ENCODE results near the gene TTI1.

The TTI1 gene

DNA sequence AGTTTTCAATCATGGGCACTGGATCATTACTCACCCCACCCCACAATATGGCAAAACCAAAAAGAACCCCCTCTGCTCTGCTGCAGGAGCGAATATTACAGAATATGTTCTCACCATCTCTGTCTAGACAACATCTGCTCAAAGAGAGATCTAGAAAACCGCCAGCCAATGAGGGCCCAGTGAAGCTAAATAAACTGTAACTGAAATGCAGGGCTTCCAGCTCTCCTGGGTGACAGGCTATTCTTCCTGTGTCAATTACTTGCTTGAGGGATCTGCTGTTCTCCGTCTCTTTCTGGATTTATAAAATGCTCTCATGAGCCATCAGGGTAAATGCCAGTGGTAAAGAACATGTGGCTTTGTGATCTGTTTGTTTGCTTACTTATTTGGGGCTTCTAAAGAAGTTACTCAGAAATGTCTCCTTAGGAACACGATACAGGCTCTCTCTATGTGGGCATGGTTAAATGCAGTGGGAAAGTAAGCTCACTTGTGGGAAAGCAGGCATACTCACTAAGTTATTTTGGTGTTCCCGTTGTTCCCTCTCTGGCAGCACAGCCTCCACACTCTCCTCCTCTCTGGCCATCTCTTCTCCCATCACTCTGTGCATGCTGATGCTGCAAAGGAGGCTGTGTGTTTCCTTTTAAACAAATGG, 44.8 kb downstream of the TTI1 start:
- no peak for DNase-seq (ENCODE audit: low read depth)
- H3K4me3 ChIP-seq (ENCODE audit: low read depth, low read length), result no peak overlapping the region
- TF ChIP-seq, protein P1, sequence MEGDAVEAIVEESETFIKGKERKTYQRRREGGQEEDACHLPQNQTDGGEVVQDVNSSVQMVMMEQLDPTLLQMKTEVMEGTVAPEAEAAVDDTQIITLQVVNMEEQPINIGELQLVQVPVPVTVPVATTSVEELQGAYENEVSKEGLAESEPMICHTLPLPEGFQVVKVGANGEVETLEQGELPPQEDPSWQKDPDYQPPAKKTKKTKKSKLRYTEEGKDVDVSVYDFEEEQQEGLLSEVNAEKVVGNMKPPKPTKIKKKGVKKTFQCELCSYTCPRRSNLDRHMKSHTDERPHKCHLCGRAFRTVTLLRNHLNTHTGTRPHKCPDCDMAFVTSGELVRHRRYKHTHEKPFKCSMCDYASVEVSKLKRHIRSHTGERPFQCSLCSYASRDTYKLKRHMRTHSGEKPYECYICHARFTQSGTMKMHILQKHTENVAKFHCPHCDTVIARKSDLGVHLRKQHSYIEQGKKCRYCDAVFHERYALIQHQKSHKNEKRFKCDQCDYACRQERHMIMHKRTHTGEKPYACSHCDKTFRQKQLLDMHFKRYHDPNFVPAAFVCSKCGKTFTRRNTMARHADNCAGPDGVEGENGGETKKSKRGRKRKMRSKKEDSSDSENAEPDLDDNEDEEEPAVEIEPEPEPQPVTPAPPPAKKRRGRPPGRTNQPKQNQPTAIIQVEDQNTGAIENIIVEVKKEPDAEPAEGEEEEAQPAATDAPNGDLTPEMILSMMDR (IDR thresholded peaks at IDR 0.05; ENCODE audit: low read depth, low read length), result no peak
- TF ChIP-seq MYC (IDR thresholded peaks at IDR 0.05; ENCODE audit: low read depth, low read length), result no peak
- TF ChIP-seq POLR2A (IDR thresholded peaks at IDR 0.05; ENCODE audit: extremely low read depth, insufficient read length), result no peak
- no peak for TF ChIP-seq MAX (IDR thresholded peaks at IDR 0.05; ENCODE audit: low read depth, low read length)

DNA sequence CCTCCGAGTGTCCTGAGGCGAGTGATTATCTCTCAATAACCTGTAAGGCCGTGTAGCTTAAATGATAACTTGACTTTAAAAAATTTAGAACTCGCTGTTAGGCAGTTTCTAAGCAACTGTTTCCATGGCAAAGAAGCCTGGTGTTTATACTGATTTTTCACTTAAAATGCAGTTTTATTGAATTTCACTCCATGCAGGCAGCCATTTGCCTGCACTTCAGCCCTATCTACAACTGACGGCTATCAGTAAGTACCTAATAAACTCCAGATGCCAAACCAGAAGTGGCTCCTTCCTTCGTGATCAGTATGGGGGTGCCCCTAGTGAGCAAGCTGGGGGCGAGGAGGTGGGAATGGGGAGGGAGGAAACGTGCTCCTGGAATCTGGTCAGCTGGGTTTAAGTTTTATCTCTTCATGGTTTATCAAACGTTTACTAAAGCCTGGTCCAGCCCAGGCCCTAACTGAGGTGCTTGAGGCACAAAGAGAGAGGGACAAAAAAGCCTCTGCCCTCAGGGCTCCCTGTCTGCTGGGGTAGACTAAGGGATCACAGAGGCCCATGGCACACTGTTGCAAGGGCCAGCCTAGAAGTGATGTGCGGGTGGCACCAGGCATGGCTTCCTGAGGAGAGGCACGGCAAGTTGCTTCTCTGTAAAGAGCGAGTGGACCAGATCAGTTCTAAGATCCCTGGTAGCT, 45.5 kb downstream of the TTI1 start:
- no peak overlapping the region for H3K4me3 ChIP-seq (ENCODE audit: low read depth, low read length)
- no peak for DNase-seq (ENCODE audit: low read depth)
- TF ChIP-seq POLR2A (IDR thresholded peaks at IDR 0.05; ENCODE audit: extremely low read depth, insufficient read length) (no peak), MYC (IDR thresholded peaks at IDR 0.05; ENCODE audit: low read depth, low read length) (no peak), MAX (IDR thresholded peaks at IDR 0.05; ENCODE audit: low read depth, low read length) (no peak)
- TF ChIP-seq, protein P1 (IDR thresholded peaks at IDR 0.05; ENCODE audit: low read depth, low read length), result no peak

- no peak for DNase-seq (ENCODE audit: low read depth)
- no peak overlapping the region for H3K4me3 ChIP-seq (ENCODE audit: low read depth, low read length)
- TF ChIP-seq MAX (IDR thresholded peaks at IDR 0.05; ENCODE audit: low read depth, low read length) (no peak), POLR2A (IDR thresholded peaks at IDR 0.05; ENCODE audit: extremely low read depth, insufficient read length) (no peak), MYC (IDR thresholded peaks at IDR 0.05; ENCODE audit: low read depth, low read length) (no peak)
- TF ChIP-seq, protein P1 (IDR thresholded peaks at IDR 0.05; ENCODE audit: low read depth, low read length), result no peak
These were observed 46.2 kb downstream of the TTI1 start for GRCh38 chr20:37986873-37987601.

DNA sequence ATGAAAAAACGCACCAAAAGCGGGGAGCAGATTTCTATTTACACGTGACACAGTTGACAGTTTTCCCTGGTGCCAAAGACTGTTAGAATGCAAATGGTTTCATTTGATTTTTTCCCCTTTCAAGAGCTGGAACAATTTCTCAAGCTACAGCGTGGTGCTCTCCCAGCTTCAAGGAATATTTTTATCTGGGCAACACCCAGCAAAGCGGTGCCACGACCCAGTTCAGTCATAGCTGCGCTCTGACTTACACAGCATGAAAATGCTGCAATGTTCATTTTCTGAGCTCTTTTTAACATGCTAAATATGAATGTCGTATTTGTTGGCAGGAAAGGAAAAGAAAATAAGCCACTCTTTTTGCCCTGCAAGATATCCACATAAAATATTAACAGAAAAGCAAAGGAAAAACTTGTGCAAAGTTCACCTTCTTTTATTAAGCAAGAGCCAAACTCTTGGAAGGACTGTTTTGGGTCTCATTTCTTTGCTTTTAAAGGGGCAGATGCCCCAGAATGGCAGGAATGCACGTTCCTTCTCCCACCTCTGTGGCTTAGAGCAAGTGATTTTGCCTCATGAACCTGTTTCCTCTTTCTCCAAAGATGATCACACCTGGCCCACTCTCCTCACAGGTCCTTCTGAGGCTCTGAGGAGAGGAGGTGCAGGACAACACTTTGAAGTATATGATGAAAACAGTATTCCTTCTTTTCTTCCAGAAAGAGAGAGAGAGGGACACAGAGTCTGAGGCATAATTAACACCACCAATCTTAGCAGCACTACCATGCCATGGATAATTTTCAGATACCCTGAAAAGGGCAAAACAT, 47.0 kb downstream of the TTI1 start:
- H3K4me3 ChIP-seq (ENCODE audit: low read depth, low read length), result no peak overlapping the region
- TF ChIP-seq POLR2A (IDR thresholded peaks at IDR 0.05; ENCODE audit: extremely low read depth, insufficient read length) (no peak), MYC (IDR thresholded peaks at IDR 0.05; ENCODE audit: low read depth, low read length) (no peak), MAX (IDR thresholded peaks at IDR 0.05; ENCODE audit: low read depth, low read length) (no peak)
- TF ChIP-seq, protein P1 (IDR thresholded peaks at IDR 0.05; ENCODE audit: low read depth, low read length), result no peak
- no peak for DNase-seq (ENCODE audit: low read depth)

- H3K4me3 ChIP-seq (ENCODE audit: low read depth, low read length), result no peak overlapping the region
- TF ChIP-seq POLR2A (IDR thresholded peaks at IDR 0.05; ENCODE audit: extremely low read depth, insufficient read length), result no peak
- TF ChIP-seq MYC (IDR thresholded peaks at IDR 0.05; ENCODE audit: low read depth, low read length), result no peak
- TF ChIP-seq MAX (IDR thresholded peaks at IDR 0.05; ENCODE audit: low read depth, low read length), result no peak
- TF ChIP-seq, protein P1 (IDR thresholded peaks at IDR 0.05; ENCODE audit: low read depth, low read length), result no peak
- DNase-seq (ENCODE audit: low read depth), result no peak
These were observed 49.1 kb downstream of the TTI1 start for GRCh38 chr20:37984018-37984785.
